Left colon (tissue), 2 donors: ENCODE results near the gene ANGPTL3. TPM values are rescaled to one million over a fixed set of nuclear protein-coding genes. Genes with fewer than 3 reads are reported as not detected.
A peak's percentile ranks its signal among the peaks of the same experiment; 100 is the strongest.
"Not testable (repeated sequence)": the region's sequence is repeated elsewhere in the genome, so short reads cannot be mapped to it uniquely, and the experiment has no call there.

ENCODE experiments used
- ATAC-seq: fragments of 200-7000 bp; cut with Tn5 transposase; one replicate; pipeline ENCODE4 v1.9.1; 2020; ENCODE audit warnings: mild to moderate bottlenecking, moderate library complexity
- DNase-seq, 2 donors: peaks; one replicate each; pipeline ENCODE4 v3.0.0-alpha.2; 2020
- intact Hi-C, 2 donors: fragments of 100-400 bp; cut with DNase I in 1 of 2; cut with micrococcal nuclease in 1 of 2; formaldehyde crosslinking; loops; one replicate each; pipeline versions ENCODE4 v1.11.2 to v1.14.0; 2022; cut with DNase I, micrococcal nuclease
- long read RNA-seq: library from polyadenylated mRNA; unstranded; transcript quantifications from one replicate; pipeline ENCODE4 v2.0.0, GENCODE V29; 2021
- total RNA-seq, 2 donors: library from RNA; stranded (reverse); fragmentation: NEBNext Ultra II Directional; extraction: Animal tissue kit (Norgen Biotek cat#: 25700); gene quantifications; one replicate each; pipeline ENCODE4 v1.2.1, GENCODE V29; 2021
- donor health status: DM: no; HTN: no; CAD: no.
- donor health status: DM: yes; HTN: yes; CAD: no.

Gene ANGPTL3
- total RNA-seq, result not detected
- long read RNA-seq, result 0 reads

- DNase-seq (no peak), ATAC-seq (no peak)
- intact Hi-C loops, result no loop called here
These were observed at the start of gene ANGPTL3 for GRCh38 chr1:62597281-62597680. Gene ANGPTL3 (plus strand): TSS chr1:62597520. CDS start chr1:62597567, 47 bp downstream.

- intact Hi-C loops, result no loop called here
- no peak for ATAC-seq
- no peak for DNase-seq
These were observed 36.0 kb upstream of the ANGPTL3 start for GRCh38 chr1:62561306-62561705.

- intact Hi-C loops, ATAC-seq, DNase-seq: not testable (repeated sequence)
These were observed 30.1 kb upstream of the ANGPTL3 start for GRCh38 chr1:62567182-62567581.

- ATAC-seq, intact Hi-C loops, DNase-seq: not testable (repeated sequence)
These were observed 29.4 kb upstream of the ANGPTL3 start for GRCh38 chr1:62567926-62568325.

GRCh38 chr1:62571517-62571916, 25.8 kb upstream of the ANGPTL3 start:
- DNase-seq, intact Hi-C loops, ATAC-seq: not testable (repeated sequence)

- intact Hi-C loops, result no loop called here
These were observed 24.8 kb upstream of the ANGPTL3 start for GRCh38 chr1:62572476-62572875.

GRCh38 chr1:62573675-62574074, 23.6 kb upstream of the ANGPTL3 start:
- intact Hi-C loops, result no loop called here
- ATAC-seq (no peak), DNase-seq (no peak)

More at GRCh38 chr1:62572476-62572875, 24.8 kb upstream of the ANGPTL3 start:
- ATAC-seq (no peak), DNase-seq (no peak)

GRCh38 chr1:62585469-62586155, 11.7 kb upstream of the ANGPTL3 start:
- intact Hi-C loops, result no loop called here
- DNase-seq, result no peak
- ATAC-seq, result no peak

- no peak for ATAC-seq
- intact Hi-C loops, result no loop called here
These were observed 9.3 kb upstream of the ANGPTL3 start for GRCh38 chr1:62588000-62588399.

GRCh38 chr1:62589321-62589720, 8.0 kb upstream of the ANGPTL3 start:
- no peak for ATAC-seq
- DNase-seq, result no peak
- intact Hi-C loops, result no loop called here

More at GRCh38 chr1:62588000-62588399, 9.3 kb upstream of the ANGPTL3 start:
- DNase-seq, result no peak

GRCh38 chr1:62590255-62590969, 6.9 kb upstream of the ANGPTL3 start:
- DNase-seq, result no peak
- intact Hi-C loops, result no loop called here
- peak; percentile 69 for ATAC-seq

- intact Hi-C loops, result no loop called here
- no peak for ATAC-seq
- no peak for DNase-seq
These were observed 6.4 kb upstream of the ANGPTL3 start for GRCh38 chr1:62590970-62591368.

GRCh38 chr1:62593825-62594394, 3.4 kb upstream of the ANGPTL3 start:
- no peak for ATAC-seq
- DNase-seq, result no peak
- intact Hi-C loops, result no loop called here

GRCh38 chr1:62595647-62596046, 1.7 kb upstream of the ANGPTL3 start:
- DNase-seq (no peak), ATAC-seq (no peak)
- intact Hi-C loops, result no loop called here

GRCh38 chr1:62599044-62599443, 1.7 kb downstream of the ANGPTL3 start:
- no peak for DNase-seq
- intact Hi-C loops, result no loop called here
- no peak for ATAC-seq

GRCh38 chr1:62601457-62601856, 4.1 kb downstream of the ANGPTL3 start:
- DNase-seq (no peak), ATAC-seq (no peak)
- intact Hi-C loops, result no loop called here

GRCh38 chr1:62608905-62609304, 11.6 kb downstream of the ANGPTL3 start:
- DNase-seq (no peak), ATAC-seq (no peak)
- intact Hi-C loops, result no loop called here

GRCh38 chr1:62610588-62610987, 13.3 kb downstream of the ANGPTL3 start:
- ATAC-seq, DNase-seq, intact Hi-C loops: not testable (repeated sequence)

- DNase-seq (no peak), ATAC-seq (no peak)
- intact Hi-C loops, result no loop called here
These were observed 15.4 kb downstream of the ANGPTL3 start for GRCh38 chr1:62612770-62613169.

GRCh38 chr1:62613325-62613727, 16.0 kb downstream of the ANGPTL3 start:
- DNase-seq (no peak), ATAC-seq (no peak)
- intact Hi-C loops, result no loop called here
